Stimulated activated naive CD8-positive, alpha-beta T cell treated with anti-CD3 and anti-CD28 coated beads, Interleukin-15, Interleukin-2, amounts not matched to agents 100 U/mL and 50 U/mL, for 24 hours (primary cell): ENCODE measurements around the gene ARHGAP10.
"Not testable (repeated sequence)": the region's sequence is repeated elsewhere in the genome, so short reads cannot be mapped to it uniquely, and the experiment has no call there.

Source experiments
- ATAC-seq: fragments of 150-1000 bp; cut with Tn5 transposase; one replicate; pipeline ENCODE4 v1.10.0; 2021
- DNase-seq: peaks from one replicate; pipeline ENCODE4 v3.0.0; 2021

Gene ARHGAP10

DNA sequence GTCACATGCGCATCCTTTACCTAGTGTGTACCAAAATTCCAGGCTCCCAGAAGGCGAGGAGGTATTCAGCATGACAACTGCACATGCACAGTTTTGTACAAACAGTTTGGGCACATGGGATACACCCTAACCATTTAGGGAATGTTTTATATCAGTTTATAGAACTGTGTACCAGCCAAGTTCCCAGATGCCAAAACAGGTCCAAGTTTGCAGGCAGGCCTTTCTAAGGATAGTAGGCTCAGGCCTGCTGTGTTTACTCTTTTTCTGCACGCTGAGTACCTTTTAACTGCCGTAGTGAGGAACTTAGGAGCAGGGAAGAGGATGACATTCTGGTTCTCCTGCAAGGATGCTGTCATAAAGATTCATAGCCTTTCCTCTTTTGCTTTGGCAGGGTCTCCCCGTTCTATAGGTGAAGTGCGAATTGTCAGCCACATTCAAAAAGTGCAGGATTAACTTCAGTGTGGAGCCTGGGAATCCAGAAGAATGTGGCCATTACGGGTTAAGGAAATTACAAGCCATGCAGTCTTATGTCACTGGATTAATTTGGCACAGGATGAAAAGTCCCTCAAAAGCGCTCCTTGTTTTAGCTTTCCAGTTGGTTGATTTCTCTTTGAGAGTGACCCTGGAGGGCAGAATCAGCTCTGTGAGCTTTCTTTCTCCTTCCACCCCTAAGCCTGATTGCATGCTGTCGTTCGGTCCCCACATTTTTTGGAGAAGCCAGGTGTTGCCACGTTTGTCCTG lies 259.8 kb downstream of the ARHGAP10 start:
- DNase-seq (no peak), ATAC-seq (no peak)

DNA sequence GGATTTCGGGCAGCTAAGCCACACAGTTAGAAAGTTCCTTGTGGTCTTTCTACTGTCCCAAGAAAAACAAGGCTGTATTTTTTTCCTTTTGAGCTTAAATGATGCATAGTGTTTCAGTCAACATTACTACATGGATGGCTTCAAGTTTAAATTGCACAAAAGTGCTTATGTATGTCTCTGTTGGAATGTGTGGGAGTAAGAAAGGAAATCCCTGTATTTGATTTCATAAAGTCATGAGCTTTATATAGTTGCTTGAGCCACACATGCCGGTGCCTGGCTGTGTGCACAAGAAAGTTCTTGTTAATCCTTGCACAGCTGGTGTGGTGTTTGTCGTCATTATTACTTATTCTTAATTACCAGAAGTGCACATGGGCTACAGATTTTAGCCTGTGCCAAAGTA lies 262.2 kb downstream of the ARHGAP10 start:
- DNase-seq = no peak
- no peak for ATAC-seq

DNA sequence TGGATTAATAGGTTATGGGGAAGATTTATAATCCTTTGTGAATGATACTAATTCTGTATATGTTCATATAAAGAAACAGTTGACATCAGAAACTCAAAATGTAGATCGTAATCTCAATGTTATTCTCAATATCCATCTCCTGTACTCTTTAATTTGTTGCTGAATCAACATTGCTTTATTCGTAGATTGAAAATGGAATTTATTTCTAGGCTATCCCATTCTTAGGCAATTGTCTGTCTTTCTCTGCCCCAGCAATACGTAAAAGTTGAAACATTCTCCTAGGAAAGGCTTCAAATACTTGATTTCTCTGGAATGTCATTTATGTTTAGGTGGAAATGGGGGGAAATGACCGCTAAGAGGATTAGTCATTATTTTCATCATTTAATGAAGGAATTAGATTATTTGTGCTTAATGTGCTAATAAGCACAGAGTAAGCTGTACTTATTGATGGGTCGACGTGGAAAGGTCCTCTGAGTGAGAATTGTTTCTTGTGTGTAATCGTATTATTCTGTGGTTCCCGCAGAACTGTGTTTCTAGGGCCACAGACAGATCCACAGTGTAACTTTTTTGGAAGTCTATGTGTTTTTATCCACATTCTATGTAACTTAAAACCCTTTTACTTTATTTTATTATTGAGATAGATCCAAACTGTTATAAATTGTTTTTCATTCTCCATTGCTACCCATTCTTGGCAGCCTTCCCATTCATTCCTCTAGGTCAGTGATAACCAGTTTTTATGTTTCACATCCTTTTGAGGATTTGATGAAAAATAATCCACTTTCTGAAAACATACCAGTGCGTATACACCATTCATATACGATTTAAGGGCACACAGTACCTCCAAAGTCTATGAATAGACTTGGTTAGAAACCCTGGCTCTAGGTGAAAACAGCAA lies 262.9 kb downstream of the ARHGAP10 start:
- DNase-seq = no peak
- no peak for ATAC-seq

DNA sequence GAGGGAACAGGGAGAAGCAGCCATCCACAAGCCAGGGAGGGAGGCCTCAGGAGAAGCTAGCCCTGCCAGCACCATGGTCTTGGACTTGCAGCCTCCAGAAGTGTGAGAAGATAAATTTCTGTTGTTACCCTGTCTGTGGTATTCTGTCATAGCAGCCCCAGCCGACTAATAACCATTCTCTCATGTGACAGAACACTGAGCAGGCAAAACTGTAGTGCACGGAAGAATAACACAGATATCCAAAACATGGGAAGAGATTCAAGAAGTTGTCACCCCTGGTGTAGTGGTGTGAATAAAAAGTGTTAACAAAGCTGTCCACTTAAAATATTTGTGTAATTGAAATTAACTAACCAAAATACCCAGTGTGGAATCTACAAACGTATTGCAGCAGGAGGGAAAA lies 265.0 kb downstream of the ARHGAP10 start:
- no peak for ATAC-seq
- no peak for DNase-seq

DNA sequence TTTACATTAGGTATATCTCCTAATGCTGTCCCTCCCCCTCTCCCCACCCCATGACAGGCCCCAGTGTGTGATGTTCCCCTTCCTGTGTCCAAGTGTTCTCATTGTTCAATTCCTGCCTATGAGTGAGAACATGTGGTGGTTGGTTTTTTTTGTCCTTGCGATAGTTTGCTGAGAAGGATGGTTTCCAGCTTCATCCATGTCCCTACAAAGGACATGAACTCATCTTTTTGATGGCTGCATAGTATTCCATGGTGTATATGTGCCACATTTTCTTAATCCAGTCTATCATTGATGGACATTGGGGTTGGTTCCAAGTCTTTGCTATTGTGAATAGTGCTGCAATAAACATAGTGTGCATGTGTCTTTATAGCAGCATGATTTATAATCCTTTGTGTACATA lies 268.1 kb downstream of the ARHGAP10 start:
- not testable (repeated sequence) for DNase-seq

GRCh38 chr4:148004228-148004857 lies 272.5 kb downstream of the ARHGAP10 start:
- ATAC-seq (no peak), DNase-seq (no peak)

More for the DNA sequence above, 268.1 kb downstream of the ARHGAP10 start:
- ATAC-seq = not testable (repeated sequence)

GRCh38 chr4:148006001-148006400 lies 274.1 kb downstream of the ARHGAP10 start:
- no peak for DNase-seq
- no peak for ATAC-seq

GRCh38 chr4:148007314-148007760 lies 275.4 kb downstream of the ARHGAP10 start:
- no peak for ATAC-seq
- no peak for DNase-seq

- DNase-seq = no peak
- no peak for ATAC-seq
Measured at GRCh38 chr4:148007792-148008191, 275.9 kb downstream of the ARHGAP10 start.

DNA sequence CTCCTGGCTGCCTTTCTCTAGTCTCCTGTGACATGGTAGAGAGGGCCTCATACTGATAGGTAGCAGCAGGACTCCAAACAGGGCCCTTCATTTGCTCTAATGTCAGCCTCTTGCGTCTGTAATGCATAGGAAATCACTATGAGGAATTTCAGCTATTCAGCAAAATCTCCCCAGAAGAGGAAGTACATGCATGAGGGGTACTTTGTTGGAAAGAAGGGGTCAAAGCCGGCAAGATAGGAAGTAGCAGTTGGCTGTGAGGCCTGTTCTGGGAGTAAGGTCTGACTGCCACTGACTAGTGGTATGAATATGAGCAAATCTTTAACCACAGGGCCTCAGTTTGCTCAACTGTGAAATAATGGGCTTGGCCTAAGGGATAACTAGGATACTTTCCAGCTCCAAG lies 283.2 kb downstream of the ARHGAP10 start:
- ATAC-seq (no peak), DNase-seq (no peak)

GRCh38 chr4:148015468-148015867 lies 283.6 kb downstream of the ARHGAP10 start:
- ATAC-seq = no peak
- no peak for DNase-seq

DNA sequence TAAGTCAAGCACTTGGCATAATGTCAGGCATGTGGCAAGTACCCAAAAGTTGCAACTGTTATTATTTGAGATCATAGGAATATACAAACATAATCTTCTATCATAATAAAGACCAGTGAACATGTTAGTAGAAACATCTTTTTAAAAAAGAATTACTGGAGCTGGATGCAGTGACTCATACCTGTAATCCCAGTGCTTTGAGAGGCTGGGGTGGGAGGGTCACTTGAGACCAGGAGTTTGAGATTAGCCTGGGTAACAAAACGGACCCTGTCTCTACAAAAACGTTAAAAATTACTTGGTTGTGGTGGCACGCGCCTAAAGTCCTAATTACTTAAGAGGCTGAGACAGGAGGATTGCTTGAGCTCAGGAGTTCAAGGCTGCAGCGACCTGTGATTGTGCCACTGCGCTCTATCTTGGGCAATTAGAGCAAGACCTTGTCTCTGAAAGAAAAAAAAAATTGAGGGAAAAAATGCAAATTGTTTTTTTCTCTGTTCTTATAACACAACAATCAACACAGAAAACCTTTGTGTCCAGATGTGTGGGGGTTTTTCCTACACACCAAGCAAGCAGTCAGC lies 284.3 kb downstream of the ARHGAP10 start:
- no peak for ATAC-seq
- DNase-seq = no peak

- ATAC-seq (no peak), DNase-seq (no peak)
Measured at GRCh38 chr4:148017801-148018200, 285.9 kb downstream of the ARHGAP10 start.

DNA sequence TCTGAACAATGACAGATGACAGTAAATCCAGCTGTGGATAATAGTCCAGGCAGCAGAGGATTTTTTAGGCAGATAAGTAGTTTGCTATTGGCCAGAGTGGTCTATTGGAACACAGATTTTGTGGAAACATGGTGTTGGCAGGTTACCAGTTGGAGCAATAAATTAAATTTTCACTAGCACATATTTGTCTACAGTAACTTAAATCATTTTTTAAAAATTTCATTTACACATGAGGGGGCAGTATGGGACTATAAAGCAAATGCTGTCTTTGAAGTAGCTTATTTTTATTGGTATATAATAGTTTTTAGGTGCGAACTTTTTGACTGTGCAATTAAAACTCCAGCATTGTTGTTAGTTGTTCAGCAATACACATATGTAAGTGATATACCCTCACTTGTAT lies 289.8 kb downstream of the ARHGAP10 start:
- DNase-seq (no peak), ATAC-seq (no peak)

DNA sequence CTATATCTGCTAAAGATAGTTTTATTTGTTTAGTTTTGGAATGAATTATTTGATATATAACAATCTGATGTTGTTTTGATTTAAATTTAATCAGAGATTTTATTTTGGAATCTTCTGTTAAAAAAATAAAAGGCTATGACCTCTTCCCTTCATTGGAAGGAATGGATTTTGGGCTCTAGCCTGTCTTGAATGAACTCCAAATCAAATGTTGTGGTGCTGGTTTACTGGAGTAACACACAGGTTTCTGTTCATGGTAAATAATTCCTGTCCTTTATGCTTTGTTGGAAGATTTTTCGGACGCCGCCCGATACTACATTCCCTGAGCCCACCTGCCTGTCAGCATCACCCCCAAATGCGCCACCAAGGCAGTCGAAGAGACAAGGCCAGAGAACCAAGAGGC lies 291.1 kb downstream of the ARHGAP10 start:
- ATAC-seq (no peak), DNase-seq (no peak)

- DNase-seq (no peak), ATAC-seq (no peak)
Measured at GRCh38 chr4:148023512-148024181, 291.8 kb downstream of the ARHGAP10 start.

- no peak for ATAC-seq
- DNase-seq = no peak
Measured at GRCh38 chr4:148025981-148026380, 294.1 kb downstream of the ARHGAP10 start.

DNA sequence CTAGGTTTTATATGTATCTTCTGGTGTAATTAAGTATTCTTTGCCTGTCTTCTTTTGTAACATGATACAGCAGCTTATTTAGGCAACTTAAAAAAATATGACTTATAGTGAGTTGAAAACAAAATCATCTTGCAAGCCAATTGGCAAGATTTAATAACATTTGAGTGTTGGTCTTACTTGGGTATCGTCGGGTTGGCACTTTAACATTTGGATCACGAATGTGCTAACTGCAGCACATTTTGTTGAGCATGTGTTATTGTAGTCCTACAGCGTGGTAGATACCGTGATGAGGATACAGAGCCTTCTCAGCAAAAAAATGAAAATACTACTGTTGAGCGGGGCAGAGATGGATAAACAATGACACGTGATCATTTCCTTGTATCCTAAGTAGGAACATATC lies 295.3 kb downstream of the ARHGAP10 start:
- no peak for DNase-seq
- no peak for ATAC-seq

GRCh38 chr4:148029781-148030180 lies 297.9 kb downstream of the ARHGAP10 start:
- DNase-seq (no peak), ATAC-seq (no peak)

GRCh38 chr4:148030193-148030873 lies 298.4 kb downstream of the ARHGAP10 start:
- ATAC-seq (no peak), DNase-seq (no peak)

GRCh38 chr4:148034813-148035212 lies 302.9 kb downstream of the ARHGAP10 start:
- no peak for DNase-seq

More at GRCh38 chr4:148034813-148035212, 302.9 kb downstream of the ARHGAP10 start:
- ATAC-seq = no peak
